CD8-positive, alpha-beta memory T cell (primary cell): Measurements from ENCODE around the gene PHACTR2. TPM values are rescaled to one million over a fixed set of nuclear protein-coding genes. Genes with fewer than 3 reads are reported as not detected.

ENCODE experiments used
- CTCF ChIA-PET: fragments of 350-600 bp; sonication (Branson Sonifier 250); formaldehyde crosslinking; loops from one replicate; lab custom pipeline; 2021; ENCODE audit warnings: antibody characterized with exemption; lab: Charles Lee
- POLR2A ChIA-PET: fragments of 350-600 bp; sonication (Branson Sonifier 250); formaldehyde crosslinking; loops from one replicate; lab custom pipeline; 2021; ENCODE audit warnings: antibody characterized with exemption; lab: Charles Lee
- DNase-seq, 5 donors: peaks; one replicate each; pipeline versions ENCODE4 v3.0.0 to v3.0.0-alpha.2; 2020 to 2022; ENCODE audit warnings: mixed read lengths in 1 of 5
- H3K27ac ChIP-seq: one replicate; pipeline ENCODE4 v1.7.0; 2013; ENCODE audit warnings: low read depth, mild to moderate bottlenecking, low read length, moderate library complexity
- H3K27me3 ChIP-seq: 2 replicates; pipeline ENCODE4 v1.7.0; 2013; ENCODE audit warnings: low read length, mild to moderate bottlenecking; ENCODE audit not compliant: insufficient read depth, poor library complexity, severe bottlenecking
- H3K36me3 ChIP-seq: 2 replicates; pipeline ENCODE4 v1.7.0; 2013; ENCODE audit warnings: mild to moderate bottlenecking, low read length, moderate library complexity; ENCODE audit not compliant: insufficient read depth
- H3K4me1 ChIP-seq: 2 replicates; pipeline ENCODE4 v1.7.0; 2013; ENCODE audit warnings: mild to moderate bottlenecking, low read length, moderate library complexity; ENCODE audit not compliant: insufficient read depth
- H3K4me3 ChIP-seq: 2 replicates; pipeline ENCODE4 v1.7.0; 2013; ENCODE audit warnings: mild to moderate bottlenecking, low read length
- H3K9me3 ChIP-seq: 2 replicates; pipeline ENCODE4 v1.7.0; 2013; ENCODE audit warnings: mild to moderate bottlenecking, low read length
- H3K27ac Mint-ChIP-seq, 8 donors: one replicate each; pipeline ENCODE4 v1.8.0; 2020 to 2021; ENCODE audit warnings: mixed read lengths in 8 of 8, mild to moderate bottlenecking in 6 of 8, inconsistent platforms in 3 of 8, moderate library complexity in 3 of 8
- H3K27me3 Mint-ChIP-seq, 2 donors: one replicate each; pipeline ENCODE4 v1.8.0; 2020 to 2021; ENCODE audit warnings: mixed read lengths in 2 of 2, mild to moderate bottlenecking in 1 of 2, moderate library complexity in 1 of 2
- H3K36me3 Mint-ChIP-seq, 3 donors: one replicate each; pipeline ENCODE4 v1.8.0; 2020 to 2021; ENCODE audit warnings: mixed read lengths in 3 of 3, inconsistent platforms in 1 of 3, mild to moderate bottlenecking in 1 of 3
- H3K4me1 Mint-ChIP-seq, 3 donors: one replicate each; pipeline ENCODE4 v1.8.0; 2020 to 2021; ENCODE audit warnings: mixed read lengths in 3 of 3, inconsistent platforms in 1 of 3, mild to moderate bottlenecking in 1 of 3
- H3K4me3 Mint-ChIP-seq, 7 donors: one replicate each; pipeline ENCODE4 v1.8.0; 2020 to 2021; ENCODE audit warnings: mixed read lengths in 7 of 7, mild to moderate bottlenecking in 6 of 7, moderate library complexity in 4 of 7, inconsistent platforms in 2 of 7
- H3K9me3 Mint-ChIP-seq, 5 donors: one replicate each; pipeline ENCODE4 v1.8.0; 2020 to 2022; ENCODE audit warnings: mixed read lengths in 5 of 5, mild to moderate bottlenecking in 3 of 5, moderate library complexity in 2 of 5, inconsistent platforms in 1 of 5
- polyA plus RNA-seq: library from polyadenylated mRNA; unstranded; fragments of 300-500 nt; fragmentation: Illumina TruSeq; gene quantifications from one replicate; pipeline ENCODE4 v1.2.3, GENCODE V29; 2021
- total RNA-seq, 2 experiments: library from RNA; stranded (reverse); gene quantifications; one replicate each; pipeline ENCODE4 v1.2.3, GENCODE V29; 2021

PHACTR2 gene
- total and polyA plus RNA-seq, 3 experiments from 2014 or later: 27.8 to 42.1 (median 29.1) TPM

- ChIA-PET POLR2A (no interaction called here), CTCF (no interaction called here)
- H3K4me3 Mint-ChIP-seq: no peak overlapping the region
- no peaks in the 10 kb centered on the region for H3K4me1 ChIP-seq
- H3K9me3 ChIP-seq: no peaks in the 10 kb centered on the region
- H3K4me1 Mint-ChIP-seq: peaks cover 0 to 13% (median 0%) of the 10 kb centered on the region in 3 donors
- H3K36me3 Mint-ChIP-seq: peaks cover 0 to 33% (median 17%) of the 10 kb centered on the region in 3 donors
- H3K9me3 Mint-ChIP-seq: no peaks in the 10 kb centered on the region
- no peak overlapping the region for H3K27ac Mint-ChIP-seq
- no peaks in the 10 kb centered on the region for H3K36me3 ChIP-seq
- DNase-seq: no peak
- no peak overlapping the region for H3K4me3 ChIP-seq
- no peaks in the 10 kb centered on the region for H3K27me3 ChIP-seq
- H3K27ac ChIP-seq: no peak overlapping the region
- no peaks in the 10 kb centered on the region for H3K27me3 Mint-ChIP-seq
Observed at GRCh38 chr6:143811501-143812157, 133.9 kb downstream of the PHACTR2 start.

GRCh38 chr6:143817621-143818020, 139.9 kb downstream of the PHACTR2 start:
- ChIA-PET CTCF (interaction anchor here (1.3 kb wide), 1 partner anchor 10 kb away, joined by 3 read pairs; no protein-coding TSS in a partner anchor), POLR2A (interaction anchor here (0.6 kb wide), 1 partner anchor 15 kb away, joined by 3 read pairs; no protein-coding TSS in a partner anchor)
- Mint-ChIP-seq H3K36me3 (peaks cover 0 to 11% (median 5%) of the 10 kb centered on the region in 3 donors), H3K4me1 (peaks cover 0 to 2% (median 0%) of the 10 kb centered on the region in 3 donors), H3K9me3 (no peaks in the 10 kb centered on the region), H3K27me3 (no peaks in the 10 kb centered on the region), H3K27ac (peak overlapping the region in 2 of 8 donors; percentile 4 to 7), H3K4me3 (no peak overlapping the region)
- H3K9me3 ChIP-seq: no peaks in the 10 kb centered on the region
- H3K27ac ChIP-seq: no peak overlapping the region
- no peak overlapping the region for H3K4me3 ChIP-seq
- H3K27me3 ChIP-seq: no peaks in the 10 kb centered on the region
- DNase-seq: no peak
- H3K4me1 ChIP-seq: no peaks in the 10 kb centered on the region
- no peaks in the 10 kb centered on the region for H3K36me3 ChIP-seq

GRCh38 chr6:143821359-143821758, 143.6 kb downstream of the PHACTR2 start:
- H3K36me3 ChIP-seq: no peaks in the 10 kb centered on the region
- H3K4me3 ChIP-seq: no peak overlapping the region
- no peak overlapping the region for H3K4me3 Mint-ChIP-seq
- POLR2A ChIA-PET: no interaction called here
- no peaks in the 10 kb centered on the region for H3K27me3 ChIP-seq
- DNase-seq: no peak
- H3K27ac ChIP-seq: no peak overlapping the region
- peaks cover 0 to 20% (median 6%) of the 10 kb centered on the region in 3 donors for H3K36me3 Mint-ChIP-seq
- no peaks in the 10 kb centered on the region for H3K27me3 Mint-ChIP-seq
- peaks cover 0 to 2% (median 0%) of the 10 kb centered on the region in 3 donors for H3K4me1 Mint-ChIP-seq
- no peaks in the 10 kb centered on the region for H3K9me3 Mint-ChIP-seq
- no peaks in the 10 kb centered on the region for H3K9me3 ChIP-seq
- peak overlapping the region in 3 of 8 donors; percentile 9 to 38 (median 31) for H3K27ac Mint-ChIP-seq
- CTCF ChIA-PET: interaction anchor here (1.2 kb wide), 1 partner anchor 120 kb away, joined by 3 read pairs; no protein-coding TSS in a partner anchor
- no peaks in the 10 kb centered on the region for H3K4me1 ChIP-seq

- no peak for DNase-seq
- H3K36me3 Mint-ChIP-seq: peaks cover 0 to 19% (median 3%) of the 10 kb centered on the region in 3 donors
- peak overlapping the region in 1 of 8 donors; percentile 11 for H3K27ac Mint-ChIP-seq
- no peak overlapping the region for H3K27ac ChIP-seq
- H3K4me3 Mint-ChIP-seq: no peak overlapping the region
- H3K9me3 Mint-ChIP-seq: no peaks in the 10 kb centered on the region
- no peaks in the 10 kb centered on the region for H3K27me3 Mint-ChIP-seq
- no peaks in the 10 kb centered on the region for H3K4me1 ChIP-seq
- peaks cover 0 to 2% (median 0%) of the 10 kb centered on the region in 3 donors for H3K4me1 Mint-ChIP-seq
- no peaks in the 10 kb centered on the region for H3K36me3 ChIP-seq
- no peak overlapping the region for H3K4me3 ChIP-seq
- ChIA-PET POLR2A (no interaction called here), CTCF (no interaction called here)
- H3K27me3 ChIP-seq: no peaks in the 10 kb centered on the region
- H3K9me3 ChIP-seq: no peaks in the 10 kb centered on the region
Observed at GRCh38 chr6:143822584-143823024, 144.8 kb downstream of the PHACTR2 start.

GRCh38 chr6:143823548-143823947, 145.8 kb downstream of the PHACTR2 start:
- Histone ChIP-seq H3K4me3 (no peak overlapping the region), H3K27ac (no peak overlapping the region), H3K36me3 (no peaks in the 10 kb centered on the region), H3K4me1 (no peaks in the 10 kb centered on the region), H3K9me3 (no peaks in the 10 kb centered on the region), H3K27me3 (no peaks in the 10 kb centered on the region)
- peak overlapping the region in 2 of 8 donors; percentile 0 to 7 for H3K27ac Mint-ChIP-seq
- H3K4me3 Mint-ChIP-seq: no peak overlapping the region
- ChIA-PET CTCF (no interaction called here), POLR2A (no interaction called here)
- no peak for DNase-seq
- H3K9me3 Mint-ChIP-seq: no peaks in the 10 kb centered on the region
- H3K4me1 Mint-ChIP-seq: peaks cover 0 to 2% (median 0%) of the 10 kb centered on the region in 3 donors
- H3K36me3 Mint-ChIP-seq: peaks cover 0 to 21% (median 3%) of the 10 kb centered on the region in 3 donors
- H3K27me3 Mint-ChIP-seq: no peaks in the 10 kb centered on the region

GRCh38 chr6:143828572-143828971, 150.8 kb downstream of the PHACTR2 start:
- H3K9me3 Mint-ChIP-seq: no peaks in the 10 kb centered on the region
- ChIA-PET CTCF (interaction anchor here (0.6 to 1.2 kb wide), 2 partner anchors 10 to 423 kb away, joined by 3 read pairs; no protein-coding TSS in a partner anchor), POLR2A (no interaction called here)
- H3K36me3 ChIP-seq: no peaks in the 10 kb centered on the region
- no peak overlapping the region for H3K4me3 ChIP-seq
- no peaks in the 10 kb centered on the region for H3K4me1 ChIP-seq
- H3K27me3 ChIP-seq: no peaks in the 10 kb centered on the region
- no peak overlapping the region for H3K27ac ChIP-seq
- H3K36me3 Mint-ChIP-seq: peaks cover 0 to 15% (median 5%) of the 10 kb centered on the region in 3 donors
- no peaks in the 10 kb centered on the region for H3K4me1 Mint-ChIP-seq
- H3K27ac Mint-ChIP-seq: peak overlapping the region in 2 of 8 donors; percentile 26 to 35
- no peaks in the 10 kb centered on the region for H3K9me3 ChIP-seq
- H3K4me3 Mint-ChIP-seq: no peak overlapping the region
- no peaks in the 10 kb centered on the region for H3K27me3 Mint-ChIP-seq
- no peak for DNase-seq

GRCh38 chr6:143836150-143836549, 158.4 kb downstream of the PHACTR2 start:
- CTCF ChIA-PET: interaction anchor here (1.2 kb wide), 1 partner anchor 10 kb away, joined by 5 read pairs; no protein-coding TSS in a partner anchor
- no peak for DNase-seq
- Mint-ChIP-seq H3K27me3 (peaks cover 0 to 3% of the 10 kb centered on the region in 2 donors), H3K4me3 (peak overlapping the region in 1 of 7 donors; percentile 4), H3K4me1 (peaks cover 0 to 1% (median 0%) of the 10 kb centered on the region in 3 donors), H3K9me3 (no peaks in the 10 kb centered on the region), H3K36me3 (peaks cover 0 to 3% (median 0%) of the 10 kb centered on the region in 3 donors), H3K27ac (no peak overlapping the region)
- Histone ChIP-seq H3K9me3 (no peaks in the 10 kb centered on the region), H3K27ac (no peak overlapping the region), H3K4me3 (no peak overlapping the region), H3K27me3 (no peaks in the 10 kb centered on the region), H3K36me3 (no peaks in the 10 kb centered on the region), H3K4me1 (no peaks in the 10 kb centered on the region)
- POLR2A ChIA-PET: interaction anchor here (0.7 kb wide), 1 partner anchor 219 kb away, joined by 6 read pairs; no protein-coding TSS in a partner anchor

GRCh38 chr6:143838395-143838794, 160.6 kb downstream of the PHACTR2 start:
- Histone ChIP-seq H3K4me3 (no peak overlapping the region), H3K27me3 (no peaks in the 10 kb centered on the region), H3K4me1 (peaks cover 5% of the 10 kb centered on the region), H3K27ac (no peak overlapping the region), H3K36me3 (no peaks in the 10 kb centered on the region), H3K9me3 (no peaks in the 10 kb centered on the region)
- ChIA-PET POLR2A (no interaction called here), CTCF (no interaction called here)
- H3K9me3 Mint-ChIP-seq: no peaks in the 10 kb centered on the region
- peaks cover 0 to 3% of the 10 kb centered on the region in 2 donors for H3K27me3 Mint-ChIP-seq
- H3K36me3 Mint-ChIP-seq: peaks cover 0 to 7% (median 0%) of the 10 kb centered on the region in 3 donors
- no peak for DNase-seq
- H3K27ac Mint-ChIP-seq: peak overlapping the region in 1 of 8 donors; percentile 31
- H3K4me1 Mint-ChIP-seq: peaks cover 6 to 8% (median 7%) of the 10 kb centered on the region in 3 donors
- peak overlapping the region in 1 of 7 donors; percentile 62 for H3K4me3 Mint-ChIP-seq
